ENCODE data around the gene PPP1R7.

- TF ChIP-seq POLR2A (IDR thresholded peaks at IDR 0.05): no peak
- TF ChIP-seq CTCF (IDR thresholded peaks at IDR 0.05 in 8 of 11, conservative IDR thresholded peaks at IDR 0.05 in 3 of 11): no peak
Observed at GRCh38 chr2:241214209-241214608, 63.9 kb downstream of the PPP1R7 start.
